Neuronal stem cell (in vitro differentiated cells): ENCODE data around the gene PANK4.

Experiments used
- DNase-seq: peaks from one replicate; pipeline ENCODE4 v3.0.0-alpha.2; 2013; ENCODE audit warnings: low spot score
- H2AFZ ChIP-seq: one replicate; pipeline ENCODE4 v1.6.1; 2013; ENCODE audit warnings: mild to moderate bottlenecking, low read length, inconsistent platforms
- H2AK5ac ChIP-seq: 2 replicates; pipeline ENCODE4 v1.6.1; 2013; ENCODE audit warnings: low read depth, mild to moderate bottlenecking, inconsistent platforms, low read length, moderate library complexity, mixed read lengths
- H2BK120ac ChIP-seq: 2 replicates; pipeline ENCODE4 v1.6.1; 2013; ENCODE audit warnings: low read depth, mild to moderate bottlenecking, inconsistent platforms, low read length, moderate library complexity, mixed read lengths
- H2BK12ac ChIP-seq: one replicate; pipeline ENCODE4 v1.6.1; 2013; ENCODE audit warnings: low read length, inconsistent platforms
- H2BK15ac ChIP-seq: 2 replicates; pipeline ENCODE4 v1.6.1; 2013; ENCODE audit warnings: mild to moderate bottlenecking, low read length, inconsistent platforms, mixed read lengths
- H2BK5ac ChIP-seq: one replicate; pipeline ENCODE4 v1.6.1; 2013; ENCODE audit warnings: inconsistent platforms, mild to moderate bottlenecking, low read length, moderate library complexity
- H3K14ac ChIP-seq: one replicate; pipeline ENCODE4 v1.6.1; 2013; ENCODE audit warnings: low read length, inconsistent platforms
- H3K18ac ChIP-seq: 2 replicates; pipeline ENCODE4 v1.6.1; 2013; ENCODE audit warnings: low read length, inconsistent platforms
- H3K23ac ChIP-seq: 2 replicates; pipeline ENCODE4 v1.6.1; 2013; ENCODE audit warnings: low read depth, mild to moderate bottlenecking, mixed read lengths, low read length, inconsistent platforms; ENCODE audit not compliant: poor library complexity
- H3K27ac ChIP-seq: replicated peaks from 3 replicates; pipeline ENCODE4 v1.5.1; 2013; ENCODE audit warnings: low read length, inconsistent platforms
- H3K27me3 ChIP-seq, 3 experiments: 2 replicates each; pipeline ENCODE4 v1.6.1; 2013; ENCODE audit warnings: low read length in 3 of 3, mild to moderate bottlenecking in 2 of 3, inconsistent platforms in 1 of 3, low read depth in 1 of 3, mixed read lengths in 1 of 3, moderate library complexity in 1 of 3; ENCODE audit not compliant: control insufficient read depth in 3 of 3, insufficient read depth in 3 of 3
- H3K36me3 ChIP-seq, 2 donors: replicated peaks in 1 of 2; 2 replicates each; pipeline ENCODE4 v1.6.1; 2013; ENCODE audit warnings: low read length in 2 of 2; ENCODE audit not compliant: control insufficient read depth in 2 of 2, insufficient read depth in 2 of 2
- H3K4ac ChIP-seq: 2 replicates; pipeline ENCODE4 v1.6.1; 2013; ENCODE audit warnings: inconsistent platforms, mild to moderate bottlenecking, low read length, moderate library complexity
- H3K4me1 ChIP-seq, 2 donors: 1 replicate in 1 of 2; 2 replicates in 1 of 2; pipeline ENCODE4 v1.6.1; 2013; ENCODE audit warnings: low read length in 2 of 2, low read depth in 1 of 2; ENCODE audit not compliant: control insufficient read depth in 2 of 2, insufficient read depth in 1 of 2
- H3K4me2 ChIP-seq: one replicate; pipeline ENCODE4 v1.6.1; 2013; ENCODE audit warnings: mild to moderate bottlenecking, low read length, inconsistent platforms; ENCODE audit not compliant: insufficient read depth, poor library complexity, severe bottlenecking
- H3K4me3 ChIP-seq, 2 donors: 2 replicates each; pipeline ENCODE4 v1.5.1; 2013; ENCODE audit warnings: low read length in 2 of 2, mild to moderate bottlenecking in 2 of 2, inconsistent platforms in 1 of 2, moderate library complexity in 1 of 2
- H3K79me1 ChIP-seq: one replicate; pipeline ENCODE4 v1.6.1; 2013; ENCODE audit warnings: low read depth, mild to moderate bottlenecking, inconsistent platforms, low read length, moderate library complexity
- H3K9ac ChIP-seq: one replicate; pipeline ENCODE4 v1.6.1; 2013; ENCODE audit warnings: mild to moderate bottlenecking, low read depth, low read length, inconsistent platforms; ENCODE audit not compliant: poor library complexity
- H3K9me3 ChIP-seq, 2 donors: replicated peaks in 1 of 2; 2 replicates each; pipeline versions ENCODE3 to v1.6.1; 2013; ENCODE audit warnings: low read length in 2 of 2, mild to moderate bottlenecking in 2 of 2, inconsistent platforms in 1 of 2, low read depth in 1 of 2, mixed read lengths in 1 of 2, moderate library complexity in 1 of 2; ENCODE audit not compliant: control insufficient read depth in 2 of 2, insufficient read depth in 1 of 2
- H4K8ac ChIP-seq: one replicate; pipeline ENCODE4 v1.6.1; 2013; ENCODE audit warnings: low read depth, mild to moderate bottlenecking, inconsistent platforms, low read length, moderate library complexity
- H4K91ac ChIP-seq: one replicate; pipeline ENCODE4 v1.6.1; 2013; ENCODE audit warnings: low read length, low read depth, mild to moderate bottlenecking, inconsistent platforms; ENCODE audit not compliant: poor library complexity
- WGBS, 2 donors: extraction: QIAGEN DNeasy Blood & Tissue Kit; methylation state at CpG; one replicate each; pipeline ENCODE4 v1.1.7; 2013; ENCODE audit warnings: missing lambda C conversion rate in 2 of 2, mixed read lengths in 1 of 2; ENCODE audit not compliant: insufficient read length in 2 of 2, insufficient replicate concordance in 1 of 2; ENCODE audit errors: extremely low coverage in 2 of 2; 5-methylcytosine and 5-hydroxymethylcytosine counted together

PANK4 gene

GRCh38 chr1:2504949-2505272 lies 21.5 kb downstream of the PANK4 start:
- H3K9me3 ChIP-seq = no peaks in the 10 kb centered on the region
- H3K27ac ChIP-seq = no peak overlapping the region
- H3K4me3 ChIP-seq = no peak overlapping the region
- no peaks in the 10 kb centered on the region for H3K27me3 ChIP-seq
- H4K91ac ChIP-seq = no peak overlapping the region
- H3K4me2 ChIP-seq = no peak overlapping the region
- H2BK120ac ChIP-seq = no peak overlapping the region
- peaks cover 19 to 28% of the 10 kb centered on the region in 2 donors for H3K36me3 ChIP-seq
- no peak overlapping the region for H2BK5ac ChIP-seq
- no peak overlapping the region for H2AFZ ChIP-seq
- peak overlapping the region; percentile 82 for H3K14ac ChIP-seq
- H2BK15ac ChIP-seq = no peak overlapping the region
- H4K8ac ChIP-seq = peak overlapping the region; percentile 65
- no peaks in the 10 kb centered on the region for H3K79me1 ChIP-seq
- H2BK12ac ChIP-seq = no peak overlapping the region
- no peak for DNase-seq
- H3K9ac ChIP-seq = no peak overlapping the region
- H3K23ac ChIP-seq = peak overlapping the region; percentile 89
- peak overlapping the region; percentile 90 for H2AK5ac ChIP-seq
- peaks cover 2 to 3% of the 10 kb centered on the region in 2 donors for H3K4me1 ChIP-seq
- H3K4ac ChIP-seq = no peak overlapping the region
- peak overlapping the region; percentile 90 for H3K18ac ChIP-seq
- no CpG with 5 or more reads among the region's 22 CpGs for WGBS, 2 donors

GRCh38 chr1:2504225-2504948 lies 22.0 kb downstream of the PANK4 start:
- Histone ChIP-seq H2BK120ac (no peak overlapping the region), H4K8ac (peak overlapping the region; percentile 43), H3K36me3 (peaks cover 14 to 22% of the 10 kb centered on the region in 2 donors), H3K27me3 (no peaks in the 10 kb centered on the region), H3K14ac (peak overlapping the region; percentile 82), H2BK12ac (peak overlapping the region; percentile 58), H3K27ac (no peak overlapping the region), H2BK5ac (no peak overlapping the region), H2BK15ac (peak overlapping the region; percentile 96), H3K4ac (no peak overlapping the region), H3K4me3 (no peak overlapping the region), H3K4me2 (no peak overlapping the region), H3K9ac (peak overlapping the region; percentile 44), H3K23ac (peak overlapping the region; percentile 55), H3K79me1 (no peaks in the 10 kb centered on the region), H3K9me3 (no peaks in the 10 kb centered on the region), H3K4me1 (peaks cover 2 to 3% of the 10 kb centered on the region in 2 donors), H4K91ac (peak overlapping the region; percentile 53), H2AK5ac (peak overlapping the region; percentile 90), H2AFZ (no peak overlapping the region), H3K18ac (peak overlapping the region; percentile 90)
- WGBS, 2 donors = no CpG with 5 or more reads among the region's 36 CpGs
- no peak for DNase-seq

- H3K23ac ChIP-seq = peak overlapping the region; percentile 73
- no peak overlapping the region for H4K91ac ChIP-seq
- H2BK120ac ChIP-seq = peak overlapping the region; percentile 87
- H2BK5ac ChIP-seq = no peak overlapping the region
- no peak overlapping the region for H2AFZ ChIP-seq
- peak overlapping the region; percentile 43 for H4K8ac ChIP-seq
- H3K4me1 ChIP-seq = peaks cover 2 to 3% of the 10 kb centered on the region in 2 donors
- no peaks in the 10 kb centered on the region for H3K79me1 ChIP-seq
- H3K9me3 ChIP-seq = no peaks in the 10 kb centered on the region
- peak overlapping the region; percentile 80 for H3K18ac ChIP-seq
- no peak overlapping the region for H2BK15ac ChIP-seq
- H3K27me3 ChIP-seq = peaks cover 0 to 4% (median 0%) of the 10 kb centered on the region in 3 experiments
- H3K9ac ChIP-seq = peak overlapping the region; percentile 81
- no peak overlapping the region for H3K4me2 ChIP-seq
- no peak overlapping the region for H3K4me3 ChIP-seq
- H3K4ac ChIP-seq = no peak overlapping the region
- peak overlapping the region; percentile 91 for H2AK5ac ChIP-seq
- H3K36me3 ChIP-seq = peaks cover 9 to 15% of the 10 kb centered on the region in 2 donors
- no peak for DNase-seq
- H3K14ac ChIP-seq = peak overlapping the region; percentile 21
- H2BK12ac ChIP-seq = no peak overlapping the region
- H3K27ac ChIP-seq = no peak overlapping the region
- WGBS, 2 donors = no CpG with 5 or more reads among the region's 42 CpGs
These were observed 22.7 kb downstream of the PANK4 start for GRCh38 chr1:2503554-2504224.
